HepG2 (cell line): ENCODE data around the gene CDNF. TPM values are rescaled to one million over a fixed set of nuclear protein-coding genes. Genes with fewer than 3 reads are reported as not detected.

ENCODE experiments used
- EZH2 ChIP-seq: conservative IDR thresholded peaks from 2 replicates; pipeline ENCODE4 v1.6.1; 2012; ENCODE audit warnings: mild to moderate bottlenecking, low read depth, low read length, moderate library complexity
- HOXA9 ChIP-seq: sonication (generic); formaldehyde crosslinking; IDR thresholded peaks from 2 replicates; pipeline ENCODE4 v1.8.1; 2022; ENCODE audit warnings: missing genetic modification reagents, mild to moderate bottlenecking, moderate library complexity, borderline replicate concordance
- PHF8 ChIP-seq: sonication (generic); formaldehyde crosslinking; IDR thresholded peaks from 2 replicates; pipeline ENCODE4 v1.5.0; 2020; ENCODE audit warnings: missing genetic modification reagents
- SRSF9 ChIP-seq: fragments of 200-400 bp; formaldehyde crosslinking; IDR thresholded peaks from 2 replicates; pipeline ENCODE4 v1.6.1; 2018; ENCODE audit warnings: borderline replicate concordance, mild to moderate bottlenecking, low read depth, low read length; ENCODE audit not compliant: insufficient read depth, poor library complexity, severe bottlenecking
- TCF12 ChIP-seq, 2 experiments: fragments of 450-650 bp in 1 of 2; sonication (generic) in 1 of 2; formaldehyde crosslinking in 1 of 2; IDR thresholded peaks; 2 replicates each; pipeline versions ENCODE4 v1.6.1 to v1.8.0; 2017 to 2022; ENCODE audit warnings: antibody characterized with exemption in 1 of 2, mild to moderate bottlenecking in 1 of 2, missing genetic modification reagents in 1 of 2, moderate library complexity in 1 of 2
- YEATS2 ChIP-seq: sonication (generic); formaldehyde crosslinking; IDR thresholded peaks from 2 replicates; pipeline ENCODE4 v1.4.0; 2020; ENCODE audit warnings: missing genetic modification reagents, borderline replicate concordance
- ZFP36L1 ChIP-seq: sonication (generic); formaldehyde crosslinking; IDR thresholded peaks from 2 replicates; pipeline ENCODE4 v1.8.0; 2022; ENCODE audit warnings: mild to moderate bottlenecking, missing genetic modification reagents, moderate library complexity
- ZKSCAN1 ChIP-seq: fragments of 150-350 bp; IDR thresholded peaks from 2 replicates; pipeline ENCODE4 v1.6.1; 2014; ENCODE audit warnings: low read length
- ZNF264 ChIP-seq: sonication (generic); formaldehyde crosslinking; IDR thresholded peaks from 2 replicates; pipeline ENCODE4 v1.4.0; 2020; ENCODE audit warnings: missing genetic modification reagents
- ZNF333 ChIP-seq: sonication (generic); formaldehyde crosslinking; IDR thresholded peaks from 2 replicates; pipeline ENCODE4 v1.4.0; 2020; ENCODE audit warnings: mild to moderate bottlenecking, missing genetic modification reagents, borderline replicate concordance
- ZNF772 ChIP-seq: sonication (generic); formaldehyde crosslinking; IDR thresholded peaks from 2 replicates; pipeline ENCODE4 v1.5.0; 2020; ENCODE audit warnings: mild to moderate bottlenecking, missing genetic modification reagents
- ZZZ3 ChIP-seq: sonication (generic); formaldehyde crosslinking; IDR thresholded peaks from 2 replicates; pipeline ENCODE4 v1.4.0; 2020; ENCODE audit warnings: missing genetic modification reagents, mild to moderate bottlenecking, borderline replicate concordance
- polyA plus RNA-seq, 8 experiments: library from polyadenylated mRNA; depleted of rRNA in 3 of 8; stranded (reverse) in 7 of 8; unstranded in 1 of 8; fragments of >200 nt; fragmentation: Illumina TruSeq in 4 of 8; extraction: Trizol in 4 of 8; gene quantifications; 2 replicates each; pipeline versions ENCODE4 v1.2.1 to v1.2.3, GENCODE V29; 2011 to 2016; ENCODE audit warnings: low read depth in 4 of 8, missing spikeins in 1 of 8, mixed read lengths in 1 of 8; ENCODE audit not compliant: insufficient read depth in 1 of 8
- total RNA-seq, 5 experiments: library from RNA; depleted of rRNA; stranded (reverse); fragments of >200 nt; fragmentation: Illumina TruSeq; extraction: Trizol; gene quantifications; 2 replicates each; pipeline ENCODE4 v1.2.3, GENCODE V29; 2016; ENCODE audit warnings: low read depth in 1 of 5
- TF ChIP-seq, protein P1 (sequence below): sonication (generic); formaldehyde crosslinking; IDR thresholded peaks from 2 replicates; pipeline ENCODE4 v1.4.0; 2020; ENCODE audit warnings: mild to moderate bottlenecking, missing genetic modification reagents
- TF ChIP-seq, protein P2 (sequence below): sonication (generic); formaldehyde crosslinking; conservative IDR thresholded peaks from 2 replicates; pipeline ENCODE4 v1.4.0; 2020; ENCODE audit warnings: mild to moderate bottlenecking, missing genetic modification reagents, moderate library complexity
- TF ChIP-seq, protein P3 (sequence below): sonication (generic); formaldehyde crosslinking; conservative IDR thresholded peaks from 2 replicates; pipeline ENCODE4 v1.8.1; 2023; ENCODE audit warnings: missing genetic modification reagents
- TF ChIP-seq, protein P4 (sequence below): sonication (generic); formaldehyde crosslinking; IDR thresholded peaks from 2 replicates; pipeline ENCODE4 v1.4.0; 2020; ENCODE audit warnings: missing genetic modification reagents

CDNF gene
- total and polyA plus RNA-seq, 2 of the 13 experiments (the other 11 are each of a cell fraction or from before 2014, with no cell fraction given) = 0.29 to 0.33 TPM

DNA sequence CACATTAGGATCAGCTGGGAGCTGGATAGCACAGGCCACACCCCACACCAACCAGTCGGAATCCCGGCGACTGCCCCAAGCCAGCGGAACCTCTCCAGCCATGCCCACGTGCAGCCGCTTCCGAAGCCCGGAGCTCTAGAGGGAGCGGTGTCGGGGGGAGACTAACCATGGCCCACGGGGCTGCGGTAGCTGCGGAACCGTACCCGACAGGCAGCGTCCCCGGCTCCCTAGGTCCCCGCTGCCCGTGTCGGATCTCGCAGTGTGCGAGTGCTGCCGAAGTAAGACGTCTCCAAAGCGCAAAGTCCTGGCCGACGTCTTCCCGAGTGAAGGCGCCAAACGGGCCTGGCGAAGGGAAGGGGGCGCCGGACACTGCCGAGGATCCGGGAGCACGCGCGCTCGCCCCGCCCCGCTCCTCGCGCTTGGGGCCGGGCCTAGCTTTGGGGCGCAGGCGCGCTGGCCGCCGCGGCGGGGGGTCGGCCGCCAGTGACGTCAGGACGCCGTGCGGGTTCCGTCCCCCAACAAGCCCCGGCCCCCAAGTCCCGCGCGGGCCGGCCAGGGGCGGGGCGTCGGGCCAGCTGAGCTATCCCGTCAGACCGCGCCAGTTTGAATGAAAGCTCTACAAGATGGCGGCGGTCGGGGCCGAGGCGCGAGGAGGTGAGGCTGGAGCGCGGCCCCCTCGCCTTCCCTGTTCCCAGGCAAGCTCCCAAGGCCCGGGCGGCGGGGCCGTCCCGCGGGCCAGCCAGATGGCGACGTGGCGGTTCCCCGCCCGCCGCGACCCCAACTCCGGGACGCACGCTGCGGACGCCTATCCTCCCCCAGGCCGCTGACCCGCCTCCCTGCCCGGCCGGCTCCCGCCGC, 40.7 kb upstream of the CDNF start, which contains the start of gene SUV39H2 (continued):
- TF ChIP-seq EZH2 = no peak
- no peak; the same call in 1 of the 2 replicates for TF ChIP-seq ZNF772 (CRISPR knock-in tag)
- TF ChIP-seq, protein P1, sequence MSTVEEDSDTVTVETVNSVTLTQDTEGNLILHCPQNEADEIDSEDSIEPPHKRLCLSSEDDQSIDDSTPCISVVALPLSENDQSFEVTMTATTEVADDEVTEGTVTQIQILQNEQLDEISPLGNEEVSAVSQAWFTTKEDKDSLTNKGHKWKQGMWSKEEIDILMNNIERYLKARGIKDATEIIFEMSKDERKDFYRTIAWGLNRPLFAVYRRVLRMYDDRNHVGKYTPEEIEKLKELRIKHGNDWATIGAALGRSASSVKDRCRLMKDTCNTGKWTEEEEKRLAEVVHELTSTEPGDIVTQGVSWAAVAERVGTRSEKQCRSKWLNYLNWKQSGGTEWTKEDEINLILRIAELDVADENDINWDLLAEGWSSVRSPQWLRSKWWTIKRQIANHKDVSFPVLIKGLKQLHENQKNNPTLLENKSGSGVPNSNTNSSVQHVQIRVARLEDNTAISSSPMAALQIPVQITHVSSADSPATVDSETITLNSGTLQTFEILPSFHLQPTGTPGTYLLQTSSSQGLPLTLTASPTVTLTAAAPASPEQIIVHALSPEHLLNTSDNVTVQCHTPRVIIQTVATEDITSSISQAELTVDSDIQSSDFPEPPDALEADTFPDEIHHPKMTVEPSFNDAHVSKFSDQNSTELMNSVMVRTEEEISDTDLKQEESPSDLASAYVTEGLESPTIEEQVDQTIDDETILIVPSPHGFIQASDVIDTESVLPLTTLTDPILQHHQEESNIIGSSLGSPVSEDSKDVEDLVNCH (CRISPR knock-in tag) = no peak
- no peak for TF ChIP-seq ZKSCAN1
- TF ChIP-seq SRSF9 = no peak
- no peak for TF ChIP-seq ZFP36L1 (CRISPR knock-in tag)
- TF ChIP-seq ZZZ3 = no peak
- TF ChIP-seq YEATS2 (CRISPR knock-in tag) = peak; percentile 70
- TF ChIP-seq, protein P2, sequence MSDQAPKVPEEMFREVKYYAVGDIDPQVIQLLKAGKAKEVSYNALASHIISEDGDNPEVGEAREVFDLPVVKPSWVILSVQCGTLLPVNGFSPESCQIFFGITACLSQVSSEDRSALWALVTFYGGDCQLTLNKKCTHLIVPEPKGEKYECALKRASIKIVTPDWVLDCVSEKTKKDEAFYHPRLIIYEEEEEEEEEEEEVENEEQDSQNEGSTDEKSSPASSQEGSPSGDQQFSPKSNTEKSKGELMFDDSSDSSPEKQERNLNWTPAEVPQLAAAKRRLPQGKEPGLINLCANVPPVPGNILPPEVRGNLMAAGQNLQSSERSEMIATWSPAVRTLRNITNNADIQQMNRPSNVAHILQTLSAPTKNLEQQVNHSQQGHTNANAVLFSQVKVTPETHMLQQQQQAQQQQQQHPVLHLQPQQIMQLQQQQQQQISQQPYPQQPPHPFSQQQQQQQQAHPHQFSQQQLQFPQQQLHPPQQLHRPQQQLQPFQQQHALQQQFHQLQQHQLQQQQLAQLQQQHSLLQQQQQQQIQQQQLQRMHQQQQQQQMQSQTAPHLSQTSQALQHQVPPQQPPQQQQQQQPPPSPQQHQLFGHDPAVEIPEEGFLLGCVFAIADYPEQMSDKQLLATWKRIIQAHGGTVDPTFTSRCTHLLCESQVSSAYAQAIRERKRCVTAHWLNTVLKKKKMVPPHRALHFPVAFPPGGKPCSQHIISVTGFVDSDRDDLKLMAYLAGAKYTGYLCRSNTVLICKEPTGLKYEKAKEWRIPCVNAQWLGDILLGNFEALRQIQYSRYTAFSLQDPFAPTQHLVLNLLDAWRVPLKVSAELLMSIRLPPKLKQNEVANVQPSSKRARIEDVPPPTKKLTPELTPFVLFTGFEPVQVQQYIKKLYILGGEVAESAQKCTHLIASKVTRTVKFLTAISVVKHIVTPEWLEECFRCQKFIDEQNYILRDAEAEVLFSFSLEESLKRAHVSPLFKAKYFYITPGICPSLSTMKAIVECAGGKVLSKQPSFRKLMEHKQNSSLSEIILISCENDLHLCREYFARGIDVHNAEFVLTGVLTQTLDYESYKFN = peak; percentile 22
- TF ChIP-seq HOXA9 = no peak
- no peak for TF ChIP-seq TCF12 (IDR thresholded peaks at IDR 0.05)
- TF ChIP-seq TCF12 (CRISPR knock-in tag; IDR thresholded peaks at IDR 0.05) = peak; percentile 60
- TF ChIP-seq, protein P3, sequence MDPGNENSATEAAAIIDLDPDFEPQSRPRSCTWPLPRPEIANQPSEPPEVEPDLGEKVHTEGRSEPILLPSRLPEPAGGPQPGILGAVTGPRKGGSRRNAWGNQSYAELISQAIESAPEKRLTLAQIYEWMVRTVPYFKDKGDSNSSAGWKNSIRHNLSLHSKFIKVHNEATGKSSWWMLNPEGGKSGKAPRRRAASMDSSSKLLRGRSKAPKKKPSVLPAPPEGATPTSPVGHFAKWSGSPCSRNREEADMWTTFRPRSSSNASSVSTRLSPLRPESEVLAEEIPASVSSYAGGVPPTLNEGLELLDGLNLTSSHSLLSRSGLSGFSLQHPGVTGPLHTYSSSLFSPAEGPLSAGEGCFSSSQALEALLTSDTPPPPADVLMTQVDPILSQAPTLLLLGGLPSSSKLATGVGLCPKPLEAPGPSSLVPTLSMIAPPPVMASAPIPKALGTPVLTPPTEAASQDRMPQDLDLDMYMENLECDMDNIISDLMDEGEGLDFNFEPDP = 0 out of 2 replicates have a peak, but pooled peaks have one; percentile 84
- TF ChIP-seq PHF8 (CRISPR knock-in tag) = peak; percentile 95
- TF ChIP-seq ZNF333 (CRISPR knock-in tag) = peak; percentile 57; the same call in 1 of the 2 replicates
- TF ChIP-seq ZNF264 (CRISPR knock-in tag) = peak; percentile 53; the same call in 1 of the 2 replicates
- TF ChIP-seq, protein P4, sequence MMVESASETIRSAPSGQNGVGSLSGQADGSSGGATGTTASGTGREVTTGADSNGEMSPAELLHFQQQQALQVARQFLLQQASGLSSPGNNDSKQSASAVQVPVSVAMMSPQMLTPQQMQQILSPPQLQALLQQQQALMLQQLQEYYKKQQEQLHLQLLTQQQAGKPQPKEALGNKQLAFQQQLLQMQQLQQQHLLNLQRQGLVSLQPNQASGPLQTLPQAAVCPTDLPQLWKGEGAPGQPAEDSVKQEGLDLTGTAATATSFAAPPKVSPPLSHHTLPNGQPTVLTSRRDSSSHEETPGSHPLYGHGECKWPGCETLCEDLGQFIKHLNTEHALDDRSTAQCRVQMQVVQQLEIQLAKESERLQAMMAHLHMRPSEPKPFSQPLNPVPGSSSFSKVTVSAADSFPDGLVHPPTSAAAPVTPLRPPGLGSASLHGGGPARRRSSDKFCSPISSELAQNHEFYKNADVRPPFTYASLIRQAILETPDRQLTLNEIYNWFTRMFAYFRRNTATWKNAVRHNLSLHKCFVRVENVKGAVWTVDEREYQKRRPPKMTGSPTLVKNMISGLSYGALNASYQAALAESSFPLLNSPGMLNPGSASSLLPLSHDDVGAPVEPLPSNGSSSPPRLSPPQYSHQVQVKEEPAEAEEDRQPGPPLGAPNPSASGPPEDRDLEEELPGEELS (CRISPR knock-in tag) = 0 out of 2 replicates have a peak, but pooled peaks have one; percentile 25
